HepG2 (cell line): Measurements from ENCODE around the gene COBL. TPM values are rescaled to one million over a fixed set of nuclear protein-coding genes. Genes with fewer than 3 reads are reported as not detected.

ENCODE experiments used
- ATAC-seq: fragments of 200-7000 bp; cut with Tn5 transposase; 3 replicates; pipeline ENCODE4 v1.9.1; 2020; ENCODE audit warnings: mild to moderate bottlenecking, moderate library complexity
- BruUV-seq: library from RNA; stranded (reverse); fragments of 400-500 nt; replicated peaks from 2 replicates; lab custom pipeline; 2021; lab: Mats Ljungman, UMichigan
- CTCF ChIA-PET: fragments of 300-600 bp; formaldehyde crosslinking; extraction: SDS; loops from one replicate; lab custom pipeline; 2021; ENCODE audit warnings: low total read pairs, inconsistent platforms, low intra/inter-chr PET ratio; lab: Yijun Ruan, JAX
- POLR2A ChIA-PET: fragments of 350-600 bp; sonication (Branson Sonifier 250); formaldehyde crosslinking; loops from one replicate; lab custom pipeline; 2020; ENCODE audit warnings: antibody characterized with exemption, inconsistent platforms; lab: Yijun Ruan, JAX
- DNase-seq: peaks from one replicate; pipeline ENCODE4 v3.0.0-alpha.2; 2015; ENCODE audit warnings: low spot score
- FAIRE-seq: peaks from 3 replicates; lab custom pipeline; 2011; peaks lifted over from hg19 to GRCh38; lab: Jason Lieb, UNC
- H2AFZ ChIP-seq: one replicate; pipeline ENCODE4 v1.6.1; 2011; ENCODE audit warnings: low read length, inconsistent platforms
- H3K27ac ChIP-seq: fragments of 300-600 bp; 3 replicates; pipeline ENCODE4 v1.8.0; 2011; ENCODE audit warnings: mixed run types, mild to moderate bottlenecking, mixed read lengths, low read length, inconsistent platforms; ENCODE audit not compliant: insufficient read depth; ENCODE audit errors: extremely low read length
- H3K27me3 ChIP-seq, 2 experiments: fragments of 200-600 bp in 1 of 2; 2 replicates in 1 of 2; 3 replicates in 1 of 2; pipeline versions ENCODE4 v1.6.0 to v1.8.0; 2011; ENCODE audit warnings: low read length in 2 of 2, mild to moderate bottlenecking in 2 of 2, moderate library complexity in 2 of 2, inconsistent platforms in 1 of 2; ENCODE audit not compliant: insufficient read depth in 2 of 2, control insufficient read depth in 1 of 2
- H3K36me3 ChIP-seq, 2 experiments: fragments of 200-600 bp in 1 of 2; replicated peaks in 1 of 2; 2 replicates in 1 of 2; 3 replicates in 1 of 2; pipeline versions ENCODE4 v1.5.1 to v1.8.0; 2011; ENCODE audit warnings: low read length in 2 of 2, inconsistent platforms in 1 of 2; ENCODE audit not compliant: insufficient read depth in 2 of 2, control insufficient read depth in 1 of 2
- H3K4me1 ChIP-seq: 2 replicates; pipeline ENCODE4 v1.5.1; 2012; ENCODE audit warnings: low read length, inconsistent platforms; ENCODE audit not compliant: insufficient read depth
- H3K4me2 ChIP-seq: 2 replicates; pipeline ENCODE4 v1.6.0; 2011; ENCODE audit warnings: low read depth, low read length, inconsistent platforms
- H3K4me3 ChIP-seq, 3 experiments: fragments of 200-600 bp in 1 of 3; sonication (generic), shearing (Covaris generic) in 1 of 3; replicated peaks in 1 of 3; 2 replicates each; pipeline ENCODE4 v1.5.1; 2011 to 2016; ENCODE audit warnings: low read length in 3 of 3, inconsistent platforms in 2 of 3, low read depth in 2 of 3, mild to moderate bottlenecking in 2 of 3, control low read depth in 1 of 3, mixed read lengths in 1 of 3; ENCODE audit not compliant: insufficient read depth in 1 of 3
- H3K79me2 ChIP-seq: one replicate; pipeline ENCODE4 v1.6.1; 2011; ENCODE audit warnings: low read length, inconsistent platforms; ENCODE audit not compliant: insufficient read depth
- H3K9ac ChIP-seq: 2 replicates; pipeline ENCODE4 v1.6.0; 2011; ENCODE audit warnings: mild to moderate bottlenecking, low read depth, low read length, inconsistent platforms; ENCODE audit not compliant: insufficient read depth
- H3K9me3 ChIP-seq: 2 replicates; pipeline ENCODE4 v1.5.1; 2012; ENCODE audit warnings: mild to moderate bottlenecking, low read length
- H4K20me1 ChIP-seq: 2 replicates; pipeline ENCODE4 v1.6.0; 2011; ENCODE audit warnings: inconsistent platforms, mild to moderate bottlenecking, low read length, moderate library complexity; ENCODE audit not compliant: insufficient read depth
- ARNT ChIP-seq: fragments of 450-650 bp; IDR thresholded peaks from 2 replicates; pipeline ENCODE4 v1.6.1; 2017
- FOXA3 ChIP-seq: IDR thresholded peaks from 2 replicates; pipeline ENCODE4 v1.6.1; 2016; ENCODE audit warnings: missing genetic modification reagents, missing compliant biosample characterization
- GTF3A ChIP-seq: sonication (generic); formaldehyde crosslinking; conservative IDR thresholded peaks from 2 replicates; pipeline ENCODE4 v1.4.0; 2020; ENCODE audit warnings: mild to moderate bottlenecking, missing genetic modification reagents
- HNRNPLL ChIP-seq: fragments of 200-400 bp; formaldehyde crosslinking; IDR thresholded peaks from 2 replicates; pipeline ENCODE4 v1.6.1; 2017; ENCODE audit warnings: mild to moderate bottlenecking, low read depth, low read length; ENCODE audit not compliant: poor library complexity, severe bottlenecking
- MEIS2 ChIP-seq: sonication (generic); formaldehyde crosslinking; IDR thresholded peaks from 2 replicates; pipeline ENCODE4 v1.9.0; 2021; ENCODE audit warnings: mild to moderate bottlenecking, missing genetic modification reagents
- MXI1 ChIP-seq: IDR thresholded peaks from 3 replicates; pipeline ENCODE4 v1.6.1; 2012; ENCODE audit warnings: low read depth, low read length, inconsistent platforms, borderline replicate concordance
- NFE2 ChIP-seq: sonication (generic); formaldehyde crosslinking; IDR thresholded peaks from 2 replicates; pipeline ENCODE4 v1.4.0; 2020; ENCODE audit warnings: missing genetic modification reagents
- NONO ChIP-seq, 2 experiments: fragments of 450-650 bp in 1 of 2; sonication (generic) in 1 of 2; formaldehyde crosslinking in 1 of 2; IDR thresholded peaks in 1 of 2; conservative IDR thresholded peaks in 1 of 2; 2 replicates each; pipeline versions ENCODE4 v1.6.1 to v1.8.0; 2017 to 2022; ENCODE audit warnings: mild to moderate bottlenecking in 1 of 2, missing genetic modification reagents in 1 of 2, moderate library complexity in 1 of 2
- ONECUT2 ChIP-seq: sonication (generic); formaldehyde crosslinking; IDR thresholded peaks from 2 replicates; pipeline ENCODE4 v1.4.0; 2020; ENCODE audit warnings: missing genetic modification reagents
- POGZ ChIP-seq: sonication (generic); formaldehyde crosslinking; IDR thresholded peaks from 2 replicates; pipeline ENCODE4 v1.4.0; 2020; ENCODE audit warnings: mild to moderate bottlenecking, missing genetic modification reagents
- THAP11 ChIP-seq: IDR thresholded peaks from 2 replicates; pipeline ENCODE4 v1.6.1; 2016; ENCODE audit warnings: missing biosample characterization, missing genetic modification reagents
- ZFP41 ChIP-seq: sonication (generic); formaldehyde crosslinking; IDR thresholded peaks from 2 replicates; pipeline ENCODE4 v1.4.0; 2020; ENCODE audit warnings: mild to moderate bottlenecking, missing genetic modification reagents, borderline replicate concordance
- ZFP91 ChIP-seq: sonication (generic); formaldehyde crosslinking; IDR thresholded peaks from 2 replicates; pipeline ENCODE4 v1.9.0; 2022; ENCODE audit warnings: missing genetic modification reagents, mild to moderate bottlenecking, borderline replicate concordance
- ZNF224 ChIP-seq: sonication (generic); formaldehyde crosslinking; IDR thresholded peaks from 2 replicates; pipeline ENCODE4 v1.5.0; 2020; ENCODE audit warnings: mild to moderate bottlenecking, missing genetic modification reagents
- ZNF484 ChIP-seq: sonication (generic); formaldehyde crosslinking; IDR thresholded peaks from 2 replicates; pipeline ENCODE4 v1.5.1; 2020; ENCODE audit warnings: mild to moderate bottlenecking, low read depth, missing genetic modification reagents, borderline replicate concordance
- ZNF530 ChIP-seq: sonication (generic); formaldehyde crosslinking; IDR thresholded peaks from 2 replicates; pipeline ENCODE4 v1.5.0; 2020; ENCODE audit warnings: low read depth, mild to moderate bottlenecking, missing genetic modification reagents
- ZNF549 ChIP-seq: sonication (generic); formaldehyde crosslinking; IDR thresholded peaks from 2 replicates; pipeline ENCODE4 v1.5.0; 2020; ENCODE audit warnings: missing genetic modification reagents
- ZNF704 ChIP-seq: sonication (generic); formaldehyde crosslinking; IDR thresholded peaks from 2 replicates; pipeline ENCODE4 v1.8.1; 2023; ENCODE audit warnings: mild to moderate bottlenecking, inconsistent platforms, moderate library complexity, missing genetic modification reagents, borderline replicate concordance
- WGBS: methylation state at CpG from one replicate; pipeline ENCODE4 v1.1.6; 2017; ENCODE audit warnings: low lambda C conversion rate; 5-methylcytosine and 5-hydroxymethylcytosine counted together
- in situ Hi-C: cut with HindIII; loops from 2 replicates; pipeline ENCODE4 v1.10.0; 2017; ENCODE audit warnings: low pct_unique_long_range_greater_than_20kb; ENCODE audit not compliant: extremely low pct_ligation_motif_present
- intact Hi-C: fragments of 100-400 bp; cut with micrococcal nuclease; formaldehyde crosslinking; loops from one replicate; pipeline ENCODE4 v1.10.0; 2022; ENCODE audit not compliant: unreplicated experiment
- polyA plus RNA-seq, 8 experiments: library from polyadenylated mRNA; depleted of rRNA in 3 of 8; stranded (reverse) in 7 of 8; unstranded in 1 of 8; fragments of >200 nt; fragmentation: Illumina TruSeq in 4 of 8; extraction: Trizol in 4 of 8; gene quantifications; 2 replicates each; pipeline versions ENCODE4 v1.2.1 to v1.2.3, GENCODE V29; 2011 to 2016; ENCODE audit warnings: low read depth in 4 of 8, missing spikeins in 1 of 8, mixed read lengths in 1 of 8; ENCODE audit not compliant: insufficient read depth in 1 of 8
- total RNA-seq, 5 experiments: library from RNA; depleted of rRNA; stranded (reverse); fragments of >200 nt; fragmentation: Illumina TruSeq; extraction: Trizol; gene quantifications; 2 replicates each; pipeline ENCODE4 v1.2.3, GENCODE V29; 2016; ENCODE audit warnings: low read depth in 1 of 5

COBL gene
- total and polyA plus RNA-seq, 2 of the 13 experiments (the other 11 are each of a cell fraction or from before 2014, with no cell fraction given): 3.8 to 4.9 TPM

DNA sequence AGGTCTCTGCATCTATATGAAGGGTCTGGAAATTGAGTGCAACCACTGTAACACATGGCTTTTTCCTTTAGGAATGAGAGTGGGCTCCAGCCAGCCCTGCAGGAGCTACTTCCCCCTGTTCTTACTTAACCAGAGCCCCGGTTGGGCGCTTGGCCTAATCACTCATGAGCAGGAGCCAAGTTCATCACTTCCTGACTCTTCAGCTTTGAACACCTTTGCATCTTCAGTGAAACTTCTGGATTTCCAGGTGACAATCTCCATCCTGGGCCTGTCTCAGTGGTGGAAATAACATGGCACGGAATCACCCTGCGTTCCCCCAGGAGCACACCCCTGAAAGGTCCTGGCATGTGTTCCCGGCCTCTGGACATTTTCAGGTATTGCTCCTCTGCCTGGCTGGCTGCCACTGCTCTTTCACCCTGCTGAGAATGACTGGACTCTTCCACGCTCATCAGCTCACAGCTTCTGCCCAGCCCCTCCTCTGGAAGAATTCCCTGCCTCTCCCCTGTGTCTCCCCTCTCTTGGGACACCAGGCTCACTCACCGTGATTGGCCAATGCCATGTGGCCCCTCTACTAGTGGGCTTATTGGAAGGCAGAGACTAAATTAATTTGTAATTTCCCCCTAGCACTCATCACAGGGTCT is 304.8 kb downstream of the COBL start:
- no peak for TF ChIP-seq GTF3A (CRISPR knock-in tag)
- TF ChIP-seq FOXA3 (CRISPR knock-in tag): no peak
- no peak for TF ChIP-seq POGZ (CRISPR knock-in tag)
- TF ChIP-seq THAP11 (CRISPR knock-in tag): no peak
- no peak for TF ChIP-seq ARNT
- no peak for TF ChIP-seq ZFP91 (CRISPR knock-in tag)
- TF ChIP-seq ZNF704 (CRISPR knock-in tag): no peak
- TF ChIP-seq MEIS2 (CRISPR knock-in tag): no peak
- TF ChIP-seq NONO (IDR thresholded peaks at IDR 0.05): no peak
- no peak for TF ChIP-seq NONO (CRISPR knock-in tag; conservative IDR thresholded peaks at IDR 0.05)
- no peak for TF ChIP-seq MXI1
- no peak for TF ChIP-seq HNRNPLL
- TF ChIP-seq ONECUT2 (CRISPR knock-in tag): no peak
- no peak for TF ChIP-seq ZNF549 (CRISPR knock-in tag)
- no peak for TF ChIP-seq ZNF484 (CRISPR knock-in tag)
- TF ChIP-seq NFE2 (CRISPR knock-in tag): no peak
- no peak for TF ChIP-seq ZNF530
- TF ChIP-seq ZFP41 (CRISPR knock-in tag): no peak
- no peak for TF ChIP-seq ZNF224 (CRISPR knock-in tag)
- DNase-seq: no peak
- no TSS peak for BruUV-seq
- H4K20me1 ChIP-seq: no peaks in the 10 kb centered on the region
- H3K4me2 ChIP-seq: no peak overlapping the region
- ChIA-PET POLR2A (no interaction called here), CTCF (no interaction called here)
- peaks cover 2 to 27% of the 10 kb centered on the region in 2 experiments; a peak in 2 of 5 replicates for H3K27me3 ChIP-seq
- intact Hi-C loops (no loop called here), in situ Hi-C loops (no loop called here)
- H3K36me3 ChIP-seq: no peaks in the 10 kb centered on the region
- FAIRE-seq: no peak
- H3K27ac ChIP-seq: no peak overlapping the region
- WGBS: 42% methylated on average over 4 of the region's 7 CpGs
- H3K9me3 ChIP-seq: no peaks in the 10 kb centered on the region
- H3K9ac ChIP-seq: no peak overlapping the region
- no peaks in the 10 kb centered on the region for H3K79me2 ChIP-seq
- no peak overlapping the region for H3K4me3 ChIP-seq
- ATAC-seq: no peak
- peaks cover 20% of the 10 kb centered on the region for H3K4me1 ChIP-seq
- H2AFZ ChIP-seq: no peak overlapping the region
